GM12878 (cell line): ENCODE data around the gene IFT27. TPM values are rescaled to one million over a fixed set of nuclear protein-coding genes. Genes with fewer than 3 reads are reported as not detected.

Experiments
- E2F8 ChIP-seq: fragments of 450-650 bp; IDR thresholded peaks from 2 replicates; pipeline ENCODE4 v1.6.1; 2018; ENCODE audit warnings: mild to moderate bottlenecking, low read depth, moderate library complexity; ENCODE audit not compliant: partially characterized antibody
- NFYA ChIP-seq: IDR thresholded peaks from 2 replicates; pipeline ENCODE4 v1.6.1; 2011; ENCODE audit warnings: low read depth, mild to moderate bottlenecking, low read length, improper control_type of control experiment, borderline replicate concordance
- RELA ChIP-seq: fragments of 450-650 bp; IDR thresholded peaks from 2 replicates; pipeline ENCODE4 v1.8.0; 2014; ENCODE audit warnings: borderline replicate concordance; ENCODE audit not compliant: partially characterized antibody
- ZNF592 ChIP-seq: fragments of 450-650 bp; IDR thresholded peaks from 2 replicates; pipeline ENCODE4 v1.6.1; 2017; ENCODE audit warnings: mild to moderate bottlenecking, moderate library complexity
- polyA plus RNA-seq, 11 experiments: library from polyadenylated mRNA; depleted of rRNA in 4 of 11; unstranded in 6 of 11; stranded (reverse) in 5 of 11; fragments of >200 nt; fragmentation: Nextera tagmentation in 4 of 11; fragmentation: Illumina TruSeq in 1 of 11; extraction: Ambion mirVana in 4 of 11; extraction: Trizol in 1 of 11; gene quantifications; 1 replicate in 1 of 11; 2 replicates in 10 of 11; pipeline versions ENCODE4 v1.2.1 to v1.2.3, GENCODE V29; 2011 to 2016; ENCODE audit warnings: inconsistent platforms in 2 of 11, missing spikeins in 2 of 11, low read depth in 1 of 11
- total RNA-seq, 4 experiments: library from RNA; depleted of rRNA in 3 of 4; stranded (reverse); fragments of >200 nt in 3 of 4; fragmentation: Illumina TruSeq in 1 of 4; extraction: Trizol in 1 of 4; gene quantifications; 2 replicates each; pipeline versions ENCODE4 v1.2.1 to v1.2.3, GENCODE V29; 2013 to 2021

IFT27 gene
- total and polyA plus RNA-seq, 10 of the 15 experiments (the other 5 are each of a cell fraction or from before 2014, with no cell fraction given) = 2.7 to 32.5 (median 10.2) TPM

GRCh38 chr22:36824655-36825054 lies 48.7 kb upstream of the IFT27 start (continued):
- no peak for TF ChIP-seq ZNF592
- TF ChIP-seq E2F8 = no peak
- no peak for TF ChIP-seq RELA
- no peak for TF ChIP-seq NFYA
